Karpas-422 (cell line): ENCODE results near the gene LKAAEAR1. TPM values are rescaled to one million over a fixed set of nuclear protein-coding genes. Genes with fewer than 3 reads are reported as not detected.
"Not testable (repeated sequence)": the region's sequence is repeated elsewhere in the genome, so short reads cannot be mapped to it uniquely, and the experiment has no call there.

Source experiments
- DNase-seq: peaks from one replicate; pipeline ENCODE4 v3.0.0-alpha.2; 2015
- H2AFZ ChIP-seq: fragments of 200-600 bp; sonication (generic); 2 replicates; pipeline ENCODE4 v1.6.1; 2014; ENCODE audit warnings: antibody characterized with exemption, low read length, mixed read lengths
- H3K27ac ChIP-seq: fragments of 200-600 bp; sonication (generic); 2 replicates; pipeline ENCODE4 v1.5.1; 2014; ENCODE audit warnings: mild to moderate bottlenecking, low read length, moderate library complexity
- H3K27me3 ChIP-seq: fragments of 200-600 bp; sonication (generic); 2 replicates; pipeline ENCODE4 v1.6.1; 2014; ENCODE audit warnings: low read length, mixed read lengths
- H3K36me3 ChIP-seq: fragments of 200-600 bp; sonication (generic); 2 replicates; pipeline ENCODE4 v1.6.1; 2014; ENCODE audit warnings: low read length, mixed read lengths; ENCODE audit not compliant: insufficient read depth
- H3K4me1 ChIP-seq: fragments of 200-600 bp; sonication (generic); 2 replicates; pipeline ENCODE4 v1.6.1; 2014; ENCODE audit warnings: mild to moderate bottlenecking, low read length, mixed read lengths
- H3K4me2 ChIP-seq: fragments of 200-600 bp; sonication (generic); 2 replicates; pipeline ENCODE4 v1.6.1; 2014; ENCODE audit warnings: low read length, low read depth, mild to moderate bottlenecking; ENCODE audit not compliant: poor library complexity, severe bottlenecking
- H3K4me3 ChIP-seq: fragments of 200-600 bp; sonication (generic); 2 replicates; pipeline ENCODE4 v1.5.1; 2014; ENCODE audit warnings: mild to moderate bottlenecking, antibody characterized with exemption, low read length, mixed read lengths
- H3K79me2 ChIP-seq: fragments of 200-600 bp; sonication (generic); 2 replicates; pipeline ENCODE4 v1.6.1; 2014; ENCODE audit warnings: mild to moderate bottlenecking, low read length, mixed read lengths
- H3K9ac ChIP-seq: fragments of 200-600 bp; sonication (generic); 2 replicates; pipeline ENCODE4 v1.6.0; 2014; ENCODE audit warnings: low read length
- H3K9me2 ChIP-seq: fragments of 200-600 bp; sonication (generic), shearing (Covaris generic); replicated peaks from 2 replicates; pipeline ENCODE4 v1.6.0; 2014; ENCODE audit warnings: mild to moderate bottlenecking, low read length, moderate library complexity; ENCODE audit not compliant: insufficient read depth
- H3K9me3 ChIP-seq: fragments of 300-700, 200-600 bp; sonication (generic); 2 replicates; pipeline ENCODE4 v1.6.1; 2014; ENCODE audit warnings: low read length, mixed read lengths
- H4K20me1 ChIP-seq: fragments of 200-600 bp; sonication (generic); 2 replicates; pipeline ENCODE4 v1.6.1; 2014; ENCODE audit warnings: mild to moderate bottlenecking, antibody characterized with exemption, low read length, low read depth; ENCODE audit not compliant: insufficient read depth
- total RNA-seq: library from RNA; depleted of rRNA; stranded (reverse); fragments of >200 nt; shearing (Covaris generic); gene quantifications from 2 replicates; pipeline ENCODE4 v1.2.3, GENCODE V29; 2014; ENCODE audit warnings: low replicate concordance

Gene LKAAEAR1
- total RNA-seq, 1 experiment from 2014 or later, result not detected

- Histone ChIP-seq H3K4me1 (peaks cover 27% of the 10 kb centered on the region), H4K20me1 (peaks cover 28% of the 10 kb centered on the region; the same call in 1 of the 2 replicates)
- H3K27ac ChIP-seq, H3K79me2 ChIP-seq, H3K4me3 ChIP-seq, H3K9me3 ChIP-seq, H3K9ac ChIP-seq, H3K4me2 ChIP-seq, DNase-seq, H2AFZ ChIP-seq, H3K36me3 ChIP-seq, H3K27me3 ChIP-seq, H3K9me2 ChIP-seq: not testable (repeated sequence)
These were observed 4.4 kb upstream of the LKAAEAR1 start for GRCh38 chr20:64088586-64088985.

- H3K27me3 ChIP-seq, H3K9me2 ChIP-seq, H3K4me2 ChIP-seq, H3K4me3 ChIP-seq, H3K27ac ChIP-seq, H3K9ac ChIP-seq, H3K79me2 ChIP-seq, DNase-seq, H2AFZ ChIP-seq, H3K36me3 ChIP-seq, H3K9me3 ChIP-seq: not testable (repeated sequence)
- Histone ChIP-seq H3K4me1 (peaks cover 33% of the 10 kb centered on the region), H4K20me1 (peaks cover 28% of the 10 kb centered on the region; the same call in 1 of the 2 replicates)
These were observed 3.1 kb upstream of the LKAAEAR1 start for GRCh38 chr20:64087226-64087825.

- no peak overlapping the region for H3K9ac ChIP-seq
- H4K20me1 ChIP-seq, result peaks cover 28% of the 10 kb centered on the region; the same call in 1 of the 2 replicates
- peaks cover 33% of the 10 kb centered on the region for H3K4me1 ChIP-seq
These were observed 2.6 kb upstream of the LKAAEAR1 start for GRCh38 chr20:64086801-64087200.

GRCh38 chr20:64084685-64085152 is 521 bp upstream of the LKAAEAR1 start:
- Histone ChIP-seq H3K4me2 (no peak overlapping the region), H3K79me2 (peaks cover 16% of the 10 kb centered on the region; the same call in 1 of the 2 replicates), H3K27ac (no peak overlapping the region), H3K4me3 (no peak overlapping the region), H3K27me3 (no peaks in the 10 kb centered on the region), H3K36me3 (peaks cover 7% of the 10 kb centered on the region; the same call in 1 of the 2 replicates), H4K20me1 (peaks cover 21% of the 10 kb centered on the region; the same call in 1 of the 2 replicates), H3K9ac (no peak overlapping the region), H3K9me3 (peaks cover 4% of the 10 kb centered on the region; the same call in 1 of the 2 replicates), H3K9me2 (no peaks in the 10 kb centered on the region), H2AFZ (no peak overlapping the region), H3K4me1 (peaks cover 33% of the 10 kb centered on the region)
- DNase-seq, result no peak

More at GRCh38 chr20:64086801-64087200, 2.6 kb upstream of the LKAAEAR1 start:
- Histone ChIP-seq H3K36me3 (peaks cover 7% of the 10 kb centered on the region; the same call in 1 of the 2 replicates), H3K27ac (no peak overlapping the region), H3K4me2 (no peak overlapping the region), H3K9me3 (peaks cover 4% of the 10 kb centered on the region; the same call in 1 of the 2 replicates), H3K4me3 (no peak overlapping the region), H3K27me3 (no peaks in the 10 kb centered on the region), H3K9me2 (no peaks in the 10 kb centered on the region), H2AFZ (no peak overlapping the region), H3K79me2 (peaks cover 7% of the 10 kb centered on the region; the same call in 1 of the 2 replicates)
- no peak for DNase-seq

GRCh38 chr20:64083378-64083803 is 807 bp downstream of the LKAAEAR1 start:
- DNase-seq, result peak; percentile 92
- Histone ChIP-seq H3K9ac (peak overlapping the region; percentile 99), H3K4me2 (peak overlapping the region; percentile 73)

GRCh38 chr20:64082820-64083377 is 1.3 kb downstream of the LKAAEAR1 start:
- H3K36me3 ChIP-seq, result peaks cover 7% of the 10 kb centered on the region; the same call in 1 of the 2 replicates
- peak overlapping the region; percentile 73 for H3K4me2 ChIP-seq
- peak overlapping the region; percentile 99 for H3K9ac ChIP-seq
- peak; percentile 64 for DNase-seq
- peaks cover 33% of the 10 kb centered on the region for H3K4me1 ChIP-seq
- H3K9me3 ChIP-seq, result peaks cover 4% of the 10 kb centered on the region; the same call in 1 of the 2 replicates
- H3K27ac ChIP-seq, result peak overlapping the region; percentile 92
- H3K9me2 ChIP-seq, result no peaks in the 10 kb centered on the region
- H3K27me3 ChIP-seq, result no peaks in the 10 kb centered on the region
- peaks cover 13% of the 10 kb centered on the region; the same call in 1 of the 2 replicates for H3K79me2 ChIP-seq
- no peak overlapping the region for H2AFZ ChIP-seq
- H3K4me3 ChIP-seq, result peak overlapping the region; percentile 80
- H4K20me1 ChIP-seq, result peaks cover 4% of the 10 kb centered on the region; the same call in 1 of the 2 replicates

More at GRCh38 chr20:64083378-64083803, 807 bp downstream of the LKAAEAR1 start:
- Histone ChIP-seq H3K27ac (peak overlapping the region; percentile 92), H2AFZ (no peak overlapping the region), H3K9me3 (peaks cover 4% of the 10 kb centered on the region; the same call in 1 of the 2 replicates), H3K4me3 (peak overlapping the region; percentile 80), H3K79me2 (peaks cover 16% of the 10 kb centered on the region; the same call in 1 of the 2 replicates), H3K36me3 (peaks cover 7% of the 10 kb centered on the region; the same call in 1 of the 2 replicates), H3K4me1 (peaks cover 32% of the 10 kb centered on the region), H3K27me3 (no peaks in the 10 kb centered on the region), H3K9me2 (no peaks in the 10 kb centered on the region), H4K20me1 (peaks cover 8% of the 10 kb centered on the region; the same call in 1 of the 2 replicates)

- peaks cover 11% of the 10 kb centered on the region; the same call in 1 of the 2 replicates for H3K79me2 ChIP-seq
- peak overlapping the region; percentile 73 for H3K4me2 ChIP-seq
- H3K27me3 ChIP-seq, result no peaks in the 10 kb centered on the region
- H3K9ac ChIP-seq, result peak overlapping the region; percentile 99
- peak overlapping the region; percentile 80 for H3K4me3 ChIP-seq
- H3K9me2 ChIP-seq, result no peaks in the 10 kb centered on the region
- peak; percentile 65 for DNase-seq
- peaks cover 7% of the 10 kb centered on the region; the same call in 1 of the 2 replicates for H3K36me3 ChIP-seq
- H3K27ac ChIP-seq, result peak overlapping the region; percentile 92
- H2AFZ ChIP-seq, result no peak overlapping the region
- H4K20me1 ChIP-seq, result no peaks in the 10 kb centered on the region; the same call in 1 of the 2 replicates
- H3K4me1 ChIP-seq, result peaks cover 38% of the 10 kb centered on the region
- peaks cover 4% of the 10 kb centered on the region; the same call in 1 of the 2 replicates for H3K9me3 ChIP-seq
These were observed 2.0 kb downstream of the LKAAEAR1 start for GRCh38 chr20:64082126-64082731.
